ENCODE measurements around the gene CFAP74.

CFAP74 gene

DNA sequence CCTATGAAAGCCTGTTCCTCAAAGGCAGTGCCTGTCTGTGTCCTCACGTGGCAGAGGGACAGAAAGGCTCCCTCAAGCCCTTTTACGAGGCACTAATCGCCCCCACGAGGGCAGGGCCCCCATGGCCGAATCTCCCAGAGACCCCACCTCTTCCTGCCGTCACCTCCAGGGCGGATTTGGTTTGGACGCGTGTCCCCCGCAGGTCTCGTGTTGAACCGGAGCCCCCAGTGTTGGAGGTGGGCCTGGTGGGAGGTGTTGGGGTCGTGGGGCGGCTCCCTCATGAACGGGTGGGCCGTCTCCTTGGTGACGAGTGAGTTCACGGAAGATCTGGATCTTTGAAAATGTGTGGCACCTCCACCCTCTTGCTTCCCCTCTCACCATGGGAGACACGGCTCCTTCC is 27.6 kb downstream of the CFAP74 start:
- peaks cover 14% of the 10 kb centered on the region for H3K9me3 ChIP-seq (ENCODE audit: insufficient read depth, low read length, severe bottlenecking)
- H2AFZ ChIP-seq (ENCODE audit: low read depth, low read length): no peak overlapping the region
- no peaks in the 10 kb centered on the region for H3K79me2 ChIP-seq (ENCODE audit: insufficient read depth, low read length)
- H3K36me3 ChIP-seq (ENCODE audit: insufficient read depth, low read length): no peaks in the 10 kb centered on the region
- no peaks in the 10 kb centered on the region for H3K4me1 ChIP-seq (ENCODE audit: insufficient read depth, low read length)
- H3K27me3 ChIP-seq (ENCODE audit: insufficient read depth, low read length, poor library complexity): no peaks in the 10 kb centered on the region
- no peak for DNase-seq
- no peak overlapping the region for H3K27ac ChIP-seq (ENCODE audit: low read length)
- no peaks in the 10 kb centered on the region; the same call in 1 of the 2 replicates for H4K20me1 ChIP-seq (ENCODE audit: insufficient read depth, low read length)
- no peak overlapping the region for H3K4me2 ChIP-seq (ENCODE audit: insufficient read depth, low read length)
- TF ChIP-seq CTCF (IDR thresholded peaks at IDR 0.05; ENCODE audit: borderline replicate concordance, extremely low read depth, low read length, poor library complexity, severe bottlenecking) (no peak), EZH2 (IDR thresholded peaks at IDR 0.05; ENCODE audit: borderline replicate concordance, low read depth, low read length, severe bottlenecking) (no peak)
- no peak overlapping the region for H3K9ac ChIP-seq (ENCODE audit: low read depth, low read length)
- no peak overlapping the region for H3K4me3 ChIP-seq (ENCODE audit: low read depth in 1 of 2, low read length in 2 of 2)
- no peak for ATAC-seq (ENCODE audit: insufficient read depth, low read depth)

DNA sequence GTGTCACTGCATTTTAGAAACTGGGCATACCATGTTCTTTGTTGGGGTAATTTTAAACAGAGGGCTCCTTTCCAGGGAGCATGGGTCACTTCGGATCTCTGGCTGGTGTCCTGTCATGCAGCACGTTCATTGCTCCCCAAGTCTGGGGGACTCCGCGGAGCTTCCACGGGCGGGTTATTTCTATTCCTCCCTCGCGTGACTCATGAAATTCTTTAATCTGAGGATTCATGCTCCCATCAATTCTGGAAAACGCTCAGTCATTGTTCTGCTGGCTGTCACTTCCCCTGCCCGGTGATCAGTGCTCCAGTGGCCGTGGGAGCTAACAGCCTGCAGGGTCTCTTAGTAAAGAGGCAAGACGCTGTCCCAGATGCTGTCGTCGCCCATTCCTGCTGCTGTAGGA is 28.1 kb downstream of the CFAP74 start:
- Histone ChIP-seq H3K9me3 (ENCODE audit: insufficient read depth, low read length, severe bottlenecking) (peaks cover 12% of the 10 kb centered on the region), H3K4me1 (ENCODE audit: insufficient read depth, low read length) (no peaks in the 10 kb centered on the region), H3K36me3 (ENCODE audit: insufficient read depth, low read length) (no peaks in the 10 kb centered on the region), H4K20me1 (ENCODE audit: insufficient read depth, low read length) (no peaks in the 10 kb centered on the region; the same call in 1 of the 2 replicates), H3K27me3 (ENCODE audit: insufficient read depth, low read length, poor library complexity) (no peaks in the 10 kb centered on the region), H2AFZ (ENCODE audit: low read depth, low read length) (no peak overlapping the region), H3K79me2 (ENCODE audit: insufficient read depth, low read length) (no peaks in the 10 kb centered on the region), H3K4me2 (ENCODE audit: insufficient read depth, low read length) (no peak overlapping the region), H3K27ac (ENCODE audit: low read length) (no peak overlapping the region), H3K4me3 (ENCODE audit: low read depth in 1 of 2, low read length in 2 of 2) (no peak overlapping the region), H3K9ac (ENCODE audit: low read depth, low read length) (no peak overlapping the region)
- no peak for ATAC-seq (ENCODE audit: insufficient read depth, low read depth)
- no peak for DNase-seq
- TF ChIP-seq EZH2 (IDR thresholded peaks at IDR 0.05; ENCODE audit: borderline replicate concordance, low read depth, low read length, severe bottlenecking) (no peak), CTCF (IDR thresholded peaks at IDR 0.05; ENCODE audit: borderline replicate concordance, extremely low read depth, low read length, poor library complexity, severe bottlenecking) (no peak)

DNA sequence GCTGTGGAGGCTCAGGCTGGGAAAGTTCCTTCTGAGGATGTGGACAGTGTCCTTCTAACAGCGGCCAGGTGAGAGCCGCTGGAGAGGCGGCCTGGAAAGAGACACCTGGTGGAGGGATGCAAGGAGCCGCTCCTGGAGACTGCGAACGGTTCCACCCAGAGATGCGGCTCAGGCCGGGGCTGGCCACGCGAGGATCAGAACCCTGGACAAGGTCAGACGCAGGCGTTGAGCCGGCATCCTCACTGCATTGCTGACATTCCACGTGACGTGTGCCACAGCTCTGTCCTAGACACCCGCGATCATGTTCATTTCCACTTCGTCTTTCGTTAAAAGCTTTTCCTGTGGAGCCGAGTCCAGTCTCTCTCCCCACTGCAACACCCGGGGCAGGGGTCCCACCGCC is 28.8 kb downstream of the CFAP74 start:
- H3K9me3 ChIP-seq (ENCODE audit: insufficient read depth, low read length, severe bottlenecking): peaks cover 9% of the 10 kb centered on the region
- no peak overlapping the region for H3K4me3 ChIP-seq (ENCODE audit: low read depth in 1 of 2, low read length in 2 of 2)
- TF ChIP-seq CTCF (IDR thresholded peaks at IDR 0.05; ENCODE audit: borderline replicate concordance, extremely low read depth, low read length, poor library complexity, severe bottlenecking) (no peak), EZH2 (IDR thresholded peaks at IDR 0.05; ENCODE audit: borderline replicate concordance, low read depth, low read length, severe bottlenecking) (no peak)
- DNase-seq (no peak), ATAC-seq (ENCODE audit: insufficient read depth, low read depth) (no peak)
- no peaks in the 10 kb centered on the region for H3K4me1 ChIP-seq (ENCODE audit: insufficient read depth, low read length)
- H3K4me2 ChIP-seq (ENCODE audit: insufficient read depth, low read length): no peak overlapping the region
- H3K79me2 ChIP-seq (ENCODE audit: insufficient read depth, low read length): no peaks in the 10 kb centered on the region
- no peaks in the 10 kb centered on the region; the same call in 1 of the 2 replicates for H4K20me1 ChIP-seq (ENCODE audit: insufficient read depth, low read length)
- H3K9ac ChIP-seq (ENCODE audit: low read depth, low read length): no peak overlapping the region
- H3K36me3 ChIP-seq (ENCODE audit: insufficient read depth, low read length): no peaks in the 10 kb centered on the region
- H2AFZ ChIP-seq (ENCODE audit: low read depth, low read length): no peak overlapping the region
- H3K27ac ChIP-seq (ENCODE audit: low read length): no peak overlapping the region
- H3K27me3 ChIP-seq (ENCODE audit: insufficient read depth, low read length, poor library complexity): no peaks in the 10 kb centered on the region

Measured in DND-41 (cell line).